Measurements from ENCODE around the gene RFX8.

RFX8 gene

DNA sequence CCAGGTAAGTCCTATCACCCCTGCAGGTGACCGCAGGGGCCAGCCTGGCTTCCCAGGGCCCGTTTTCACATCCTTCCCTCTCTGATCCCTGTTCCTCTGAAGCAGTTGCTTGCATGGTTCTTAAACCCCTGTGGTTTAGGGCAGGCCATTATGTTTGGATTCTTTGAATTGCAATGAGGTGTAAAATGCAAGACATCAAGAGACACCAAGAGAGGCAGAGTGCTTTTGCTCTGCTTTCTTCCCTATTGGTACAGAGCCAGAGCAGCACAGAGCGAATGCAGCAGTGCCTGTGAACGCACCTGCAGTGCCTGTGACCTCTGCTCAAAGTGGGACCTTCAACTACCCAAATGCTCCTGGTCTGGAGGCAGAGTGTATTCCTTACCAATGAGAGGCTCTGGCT is 7.6 kb downstream of the RFX8 start:
- Histone ChIP-seq H3K4me1 (ENCODE audit: control insufficient read depth, low read length) (peaks cover 7% of the 10 kb centered on the region), H3K27me3 (ENCODE audit: control insufficient read depth, low read length) (peaks cover 18% of the 10 kb centered on the region), H3K4me2 (ENCODE audit: low read length) (no peak overlapping the region), H4K20me1 (ENCODE audit: control insufficient read depth, insufficient read depth, low read depth, low read length) (no peaks in the 10 kb centered on the region), H3K27ac (ENCODE audit: low read depth, low read length) (no peak overlapping the region), H3K79me2 (ENCODE audit: control insufficient read depth, low read length) (no peaks in the 10 kb centered on the region), H3F3A (ENCODE audit: control insufficient read depth, insufficient read depth) (no peaks in the 10 kb centered on the region), H3K9me3 (ENCODE audit: control insufficient read depth, insufficient read depth, low read length) (no peaks in the 10 kb centered on the region), H3K36me3 (ENCODE audit: control insufficient read depth, low read length) (no peaks in the 10 kb centered on the region), H3K4me3 (ENCODE audit: low read length) (no peak overlapping the region), H3K9me2 (replicated peaks; ENCODE audit: control insufficient read depth, low read length) (no peaks in the 10 kb centered on the region)
- no peak for TF ChIP-seq EZH2phosphoT487 (IDR thresholded peaks at IDR 0.05; ENCODE audit: borderline replicate concordance, low read length)
- TF ChIP-seq, protein P1, sequence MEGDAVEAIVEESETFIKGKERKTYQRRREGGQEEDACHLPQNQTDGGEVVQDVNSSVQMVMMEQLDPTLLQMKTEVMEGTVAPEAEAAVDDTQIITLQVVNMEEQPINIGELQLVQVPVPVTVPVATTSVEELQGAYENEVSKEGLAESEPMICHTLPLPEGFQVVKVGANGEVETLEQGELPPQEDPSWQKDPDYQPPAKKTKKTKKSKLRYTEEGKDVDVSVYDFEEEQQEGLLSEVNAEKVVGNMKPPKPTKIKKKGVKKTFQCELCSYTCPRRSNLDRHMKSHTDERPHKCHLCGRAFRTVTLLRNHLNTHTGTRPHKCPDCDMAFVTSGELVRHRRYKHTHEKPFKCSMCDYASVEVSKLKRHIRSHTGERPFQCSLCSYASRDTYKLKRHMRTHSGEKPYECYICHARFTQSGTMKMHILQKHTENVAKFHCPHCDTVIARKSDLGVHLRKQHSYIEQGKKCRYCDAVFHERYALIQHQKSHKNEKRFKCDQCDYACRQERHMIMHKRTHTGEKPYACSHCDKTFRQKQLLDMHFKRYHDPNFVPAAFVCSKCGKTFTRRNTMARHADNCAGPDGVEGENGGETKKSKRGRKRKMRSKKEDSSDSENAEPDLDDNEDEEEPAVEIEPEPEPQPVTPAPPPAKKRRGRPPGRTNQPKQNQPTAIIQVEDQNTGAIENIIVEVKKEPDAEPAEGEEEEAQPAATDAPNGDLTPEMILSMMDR (IDR thresholded peaks at IDR 0.05; ENCODE audit: low read depth, low read length, poor library complexity, severe bottlenecking), result no peak

DNA sequence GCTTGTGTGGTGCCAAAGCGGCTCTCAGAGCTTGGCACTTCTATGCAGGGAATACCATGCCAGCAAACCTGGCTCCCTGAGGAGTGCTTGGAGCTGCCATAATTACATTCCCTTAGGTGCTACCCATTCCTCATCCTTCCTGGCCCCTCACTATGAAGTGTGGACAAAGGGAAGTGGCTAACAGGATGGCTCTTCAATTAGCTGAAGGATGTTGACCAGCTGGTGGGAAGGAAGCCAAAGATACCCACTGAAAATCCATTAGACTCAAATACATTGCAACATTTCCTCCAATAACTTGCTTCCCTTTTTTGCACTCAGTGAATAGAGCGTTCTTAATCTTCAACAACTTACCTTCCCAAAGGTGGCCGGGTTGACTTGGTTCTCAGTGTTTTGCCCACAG is 8.5 kb downstream of the RFX8 start:
- Histone ChIP-seq H3K9me2 (replicated peaks; ENCODE audit: control insufficient read depth, low read length) (no peaks in the 10 kb centered on the region), H3K9me3 (ENCODE audit: control insufficient read depth, insufficient read depth, low read length) (no peaks in the 10 kb centered on the region), H3K4me2 (ENCODE audit: low read length) (no peak overlapping the region), H4K20me1 (ENCODE audit: control insufficient read depth, insufficient read depth, low read depth, low read length) (no peaks in the 10 kb centered on the region), H3K27ac (ENCODE audit: low read depth, low read length) (no peak overlapping the region), H3K4me1 (ENCODE audit: control insufficient read depth, low read length) (peaks cover 7% of the 10 kb centered on the region), H3K27me3 (ENCODE audit: control insufficient read depth, low read length) (peaks cover 17% of the 10 kb centered on the region), H3K79me2 (ENCODE audit: control insufficient read depth, low read length) (no peaks in the 10 kb centered on the region), H3K36me3 (ENCODE audit: control insufficient read depth, low read length) (no peaks in the 10 kb centered on the region), H3F3A (ENCODE audit: control insufficient read depth, insufficient read depth) (no peaks in the 10 kb centered on the region), H3K4me3 (ENCODE audit: low read length) (no peak overlapping the region)
- no peak for TF ChIP-seq EZH2phosphoT487 (IDR thresholded peaks at IDR 0.05; ENCODE audit: borderline replicate concordance, low read length)
- TF ChIP-seq, protein P1 (IDR thresholded peaks at IDR 0.05; ENCODE audit: low read depth, low read length, poor library complexity, severe bottlenecking), result no peak

DNA sequence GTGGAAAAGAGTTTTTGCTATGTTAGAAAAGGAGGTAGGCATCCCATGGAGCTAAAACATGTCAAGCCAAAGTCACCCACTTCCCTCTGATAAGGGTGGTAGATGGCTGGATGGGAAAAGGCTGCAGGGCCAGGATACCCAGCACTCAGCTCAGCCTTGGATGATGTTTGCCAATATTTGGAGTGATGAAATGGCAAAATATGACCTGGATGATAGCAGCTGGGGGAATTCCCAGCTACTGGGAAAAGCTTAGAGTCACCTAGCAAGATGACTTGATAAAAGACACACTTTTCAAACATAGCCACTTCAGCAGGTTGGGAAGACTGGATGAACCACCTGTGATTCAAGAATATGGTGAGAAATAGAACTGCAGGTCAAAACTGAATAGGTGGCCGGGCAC is 10.1 kb downstream of the RFX8 start:
- TF ChIP-seq, protein P1 (IDR thresholded peaks at IDR 0.05; ENCODE audit: low read depth, low read length, poor library complexity, severe bottlenecking), result no peak
- no peak for TF ChIP-seq EZH2phosphoT487 (IDR thresholded peaks at IDR 0.05; ENCODE audit: borderline replicate concordance, low read length)
- Histone ChIP-seq H3K36me3 (ENCODE audit: control insufficient read depth, low read length) (no peaks in the 10 kb centered on the region), H3K9me3 (ENCODE audit: control insufficient read depth, insufficient read depth, low read length) (no peaks in the 10 kb centered on the region), H3K27ac (ENCODE audit: low read depth, low read length) (no peak overlapping the region), H3K79me2 (ENCODE audit: control insufficient read depth, low read length) (no peaks in the 10 kb centered on the region), H3K4me1 (ENCODE audit: control insufficient read depth, low read length) (peaks cover 7% of the 10 kb centered on the region), H3K9me2 (replicated peaks; ENCODE audit: control insufficient read depth, low read length) (no peaks in the 10 kb centered on the region), H3K4me3 (ENCODE audit: low read length) (no peak overlapping the region), H4K20me1 (ENCODE audit: control insufficient read depth, insufficient read depth, low read depth, low read length) (no peaks in the 10 kb centered on the region), H3K27me3 (ENCODE audit: control insufficient read depth, low read length) (peaks cover 17% of the 10 kb centered on the region), H3F3A (ENCODE audit: control insufficient read depth, insufficient read depth) (no peaks in the 10 kb centered on the region), H3K4me2 (ENCODE audit: low read length) (no peak overlapping the region)

All from DOHH2 (cell line).